WTC11 (cell line): ENCODE results near the gene LHX3. TPM values are rescaled to one million over a fixed set of nuclear protein-coding genes. Genes with fewer than 3 reads are reported as not detected.

Experiments used
- ATAC-seq: fragments of 200-7000 bp; cut with Tn5 transposase; 2 replicates; pipeline ENCODE4 v1.10.0; 2021; ENCODE audit warnings: mild to moderate bottlenecking, moderate library complexity
- CTCF ChIA-PET: fragments of 300-600 bp; sonication (Branson Sonifier 250); formaldehyde crosslinking; loops from one replicate; lab custom pipeline; 2021; ENCODE audit warnings: antibody characterized with exemption; lab: Charles Lee
- POLR2A ChIA-PET: fragments of 350-600 bp; sonication (Branson Sonifier 250); formaldehyde crosslinking; loops from one replicate; lab custom pipeline; 2021; ENCODE audit warnings: antibody characterized with exemption; lab: Charles Lee
- DNase-seq: peaks from one replicate; pipeline ENCODE4 v3.0.0; 2021; ENCODE audit warnings: low spot score
- H3K27ac Mint-ChIP-seq: 2 replicates; pipeline ENCODE4 v1.8.0; 2021; ENCODE audit warnings: mixed read lengths
- H3K27me3 Mint-ChIP-seq: 2 replicates; pipeline ENCODE4 v1.8.0; 2021; ENCODE audit warnings: low read depth, mild to moderate bottlenecking, moderate library complexity, mixed read lengths
- H3K36me3 Mint-ChIP-seq: 2 replicates; pipeline ENCODE4 v1.8.0; 2021; ENCODE audit warnings: mixed read lengths
- H3K4me1 Mint-ChIP-seq: 2 replicates; pipeline ENCODE4 v1.8.0; 2022; ENCODE audit warnings: mixed read lengths
- H3K4me3 Mint-ChIP-seq: 2 replicates; pipeline ENCODE4 v1.8.0; 2021; ENCODE audit warnings: mild to moderate bottlenecking, moderate library complexity, mixed read lengths
- H3K9me3 Mint-ChIP-seq: 2 replicates; pipeline ENCODE4 v1.8.0; 2021; ENCODE audit warnings: mixed read lengths
- ATF1 ChIP-seq: sonication (generic); formaldehyde crosslinking; IDR thresholded peaks from 2 replicates; pipeline ENCODE4 v1.8.1; 2023; ENCODE audit warnings: mild to moderate bottlenecking, moderate library complexity, missing genetic modification reagents
- ATF2 ChIP-seq: sonication (generic); formaldehyde crosslinking; IDR thresholded peaks from 2 replicates; pipeline ENCODE4 v1.8.1; 2022; ENCODE audit warnings: low read depth, missing genetic modification reagents, borderline replicate concordance
- CTCF ChIP-seq: fragments of 200-600 bp; IDR thresholded peaks from 2 replicates; pipeline ENCODE4 v1.8.0; 2022; ENCODE audit warnings: antibody characterized with exemption
- ESRRA ChIP-seq: sonication (generic); formaldehyde crosslinking; IDR thresholded peaks from 2 replicates; pipeline ENCODE4 v1.8.1; 2022; ENCODE audit warnings: mild to moderate bottlenecking, missing genetic modification reagents, borderline replicate concordance
- ETV6 ChIP-seq: sonication (generic); formaldehyde crosslinking; IDR thresholded peaks from 2 replicates; pipeline ENCODE4 v1.8.1; 2022; ENCODE audit warnings: mild to moderate bottlenecking, missing genetic modification reagents
- GRHL2 ChIP-seq: fragments of 250-450 bp; sonication (Bioruptor Pico); IDR thresholded peaks from 2 replicates; pipeline ENCODE4 v1.8.0; 2022; ENCODE audit warnings: mild to moderate bottlenecking, moderate library complexity; ENCODE audit not compliant: insufficient replicate concordance, severe bottlenecking
- GTF2I ChIP-seq: fragments of 250-450 bp; sonication (Bioruptor Pico); conservative IDR thresholded peaks from 2 replicates; pipeline ENCODE4 v1.4.0; 2021; ENCODE audit warnings: mild to moderate bottlenecking
- IRF2 ChIP-seq: sonication (generic); formaldehyde crosslinking; IDR thresholded peaks from 2 replicates; pipeline ENCODE4 v1.8.0; 2022; ENCODE audit warnings: low read depth, missing genetic modification reagents, borderline replicate concordance
- MYBL2 ChIP-seq: sonication (generic); formaldehyde crosslinking; IDR thresholded peaks from 2 replicates; pipeline ENCODE4 v1.8.1; 2023; ENCODE audit warnings: mild to moderate bottlenecking, moderate library complexity, missing genetic modification reagents
- NFE2L1 ChIP-seq: sonication (generic); formaldehyde crosslinking; IDR thresholded peaks from 2 replicates; pipeline ENCODE4 v1.8.1; 2023; ENCODE audit warnings: missing genetic modification reagents
- NFYB ChIP-seq: sonication (generic); formaldehyde crosslinking; conservative IDR thresholded peaks from 2 replicates; pipeline ENCODE4 v1.8.0; 2022; ENCODE audit warnings: low read depth, missing genetic modification reagents
- NR2C2 ChIP-seq: sonication (generic); formaldehyde crosslinking; IDR thresholded peaks from 2 replicates; pipeline ENCODE4 v1.8.0; 2022; ENCODE audit warnings: mild to moderate bottlenecking, missing genetic modification reagents
- RELA ChIP-seq: sonication (generic); formaldehyde crosslinking; IDR thresholded peaks from 2 replicates; pipeline ENCODE4 v1.8.1; 2022; ENCODE audit warnings: missing genetic modification reagents, mild to moderate bottlenecking, borderline replicate concordance
- SMAD3 ChIP-seq: sonication (generic); formaldehyde crosslinking; IDR thresholded peaks from 2 replicates; pipeline ENCODE4 v1.8.0; 2022; ENCODE audit warnings: missing genetic modification reagents, mild to moderate bottlenecking, borderline replicate concordance
- SMAD4 ChIP-seq: sonication (generic); formaldehyde crosslinking; IDR thresholded peaks from 2 replicates; pipeline ENCODE4 v1.8.0; 2022; ENCODE audit warnings: mild to moderate bottlenecking, missing genetic modification reagents
- TCF7 ChIP-seq: sonication (generic); formaldehyde crosslinking; IDR thresholded peaks from 2 replicates; pipeline ENCODE4 v1.8.0; 2022; ENCODE audit warnings: mild to moderate bottlenecking, low read depth, missing genetic modification reagents, moderate library complexity
- TEAD1 ChIP-seq: sonication (generic); formaldehyde crosslinking; IDR thresholded peaks from 2 replicates; pipeline ENCODE4 v1.8.0; 2022; ENCODE audit warnings: mild to moderate bottlenecking, missing genetic modification reagents
- TEAD4 ChIP-seq: sonication (generic); formaldehyde crosslinking; IDR thresholded peaks from 2 replicates; pipeline ENCODE4 v1.8.0; 2022; ENCODE audit warnings: mild to moderate bottlenecking, missing genetic modification reagents
- ZNF138 ChIP-seq: sonication (generic); formaldehyde crosslinking; conservative IDR thresholded peaks from 2 replicates; pipeline ENCODE4 v1.8.1; 2022; ENCODE audit warnings: mild to moderate bottlenecking, moderate library complexity, missing genetic modification reagents
- ZNF219 ChIP-seq: sonication (generic); formaldehyde crosslinking; IDR thresholded peaks from 2 replicates; pipeline ENCODE4 v1.8.0; 2023; ENCODE audit warnings: missing genetic modification reagents, mild to moderate bottlenecking, borderline replicate concordance
- ZNF232 ChIP-seq: sonication (generic); formaldehyde crosslinking; IDR thresholded peaks from 2 replicates; pipeline ENCODE4 v1.8.0; 2022; ENCODE audit warnings: mild to moderate bottlenecking, missing genetic modification reagents
- ZNF416 ChIP-seq: fragments of 250-450 bp; sonication (Bioruptor Pico); IDR thresholded peaks from 2 replicates; pipeline ENCODE4 v1.9.0; 2021; ENCODE audit warnings: mild to moderate bottlenecking, inconsistent platforms
- total RNA-seq: library from RNA; stranded (reverse); gene quantifications from 3 replicates; pipeline ENCODE4 v1.2.3, GENCODE V29; 2021
- TF ChIP-seq, protein P1 (sequence below): fragments of 250-450 bp; sonication (Bioruptor Pico); IDR thresholded peaks from 2 replicates; pipeline ENCODE4 v2.1.2; 2022; ENCODE audit warnings: mild to moderate bottlenecking, moderate library complexity
- TF ChIP-seq, protein P2 (sequence below): sonication (generic); formaldehyde crosslinking; IDR thresholded peaks from 2 replicates; pipeline ENCODE4 v1.8.1; 2023; ENCODE audit warnings: mild to moderate bottlenecking, missing genetic modification reagents
- TF ChIP-seq, protein P3 (sequence below): sonication (generic); formaldehyde crosslinking; IDR thresholded peaks from 2 replicates; pipeline ENCODE4 v1.8.1; 2022; ENCODE audit warnings: missing genetic modification reagents, borderline replicate concordance

LHX3 gene
- total RNA-seq, 1 experiment from 2014 or later = not detected

DNA sequence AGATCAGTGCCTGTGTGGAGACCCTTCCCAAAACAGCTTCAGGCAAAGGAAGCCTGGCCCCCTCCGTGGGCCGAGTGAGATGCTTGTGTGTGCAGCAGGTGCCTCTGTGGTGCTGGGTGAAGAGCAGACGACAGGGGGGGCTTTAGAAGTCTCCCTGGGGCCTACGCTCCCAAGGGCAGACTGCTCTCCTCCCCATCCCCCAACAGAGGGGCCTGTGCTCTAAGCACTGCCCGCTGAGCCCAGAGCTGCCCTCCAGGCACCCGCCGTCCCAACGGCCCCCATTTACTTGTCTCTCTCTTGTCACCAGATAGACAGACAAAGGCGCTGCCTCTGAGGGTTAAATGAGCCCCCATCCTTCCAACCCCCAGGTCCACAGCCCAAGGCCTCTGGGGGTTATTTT, 2.7 kb upstream of the LHX3 start (continued):
- no peak for TF ChIP-seq CTCF
- no peak for TF ChIP-seq TCF7 (CRISPR knock-in tag)
- TF ChIP-seq NFYB (CRISPR knock-in tag) = no peak
- TF ChIP-seq ATF2 (CRISPR knock-in tag) = no peak
- TF ChIP-seq, protein P1, sequence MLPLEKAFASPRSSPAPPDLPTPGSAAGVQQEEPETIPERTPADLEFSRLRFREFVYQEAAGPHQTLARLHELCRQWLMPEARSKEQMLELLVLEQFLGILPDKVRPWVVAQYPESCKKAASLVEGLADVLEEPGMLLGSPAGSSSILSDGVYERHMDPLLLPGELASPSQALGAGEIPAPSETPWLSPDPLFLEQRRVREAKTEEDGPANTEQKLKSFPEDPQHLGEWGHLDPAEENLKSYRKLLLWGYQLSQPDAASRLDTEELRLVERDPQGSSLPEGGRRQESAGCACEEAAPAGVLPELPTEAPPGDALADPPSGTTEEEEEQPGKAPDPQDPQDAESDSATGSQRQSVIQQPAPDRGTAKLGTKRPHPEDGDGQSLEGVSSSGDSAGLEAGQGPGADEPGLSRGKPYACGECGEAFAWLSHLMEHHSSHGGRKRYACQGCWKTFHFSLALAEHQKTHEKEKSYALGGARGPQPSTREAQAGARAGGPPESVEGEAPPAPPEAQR = no peak
- no peak for TF ChIP-seq ETV6 (CRISPR knock-in tag)
- TF ChIP-seq IRF2 (CRISPR knock-in tag) = no peak
- TF ChIP-seq MYBL2 (CRISPR knock-in tag) = no peak
- TF ChIP-seq SMAD4 (CRISPR knock-in tag) = no peak
- no peak for TF ChIP-seq ZNF416

GRCh38 chr9:136206602-136207275, 1.8 kb upstream of the LHX3 start:
- DNase-seq (no peak), ATAC-seq (no peak)
- peaks cover 9% of the 10 kb centered on the region; the same call in 1 of the 2 replicates for H3K36me3 Mint-ChIP-seq
- TF ChIP-seq TEAD4 (CRISPR knock-in tag) (no peak), GRHL2 (CRISPR knock-in tag) (no peak), ESRRA (CRISPR knock-in tag) (no peak)
- TF ChIP-seq, protein P2, sequence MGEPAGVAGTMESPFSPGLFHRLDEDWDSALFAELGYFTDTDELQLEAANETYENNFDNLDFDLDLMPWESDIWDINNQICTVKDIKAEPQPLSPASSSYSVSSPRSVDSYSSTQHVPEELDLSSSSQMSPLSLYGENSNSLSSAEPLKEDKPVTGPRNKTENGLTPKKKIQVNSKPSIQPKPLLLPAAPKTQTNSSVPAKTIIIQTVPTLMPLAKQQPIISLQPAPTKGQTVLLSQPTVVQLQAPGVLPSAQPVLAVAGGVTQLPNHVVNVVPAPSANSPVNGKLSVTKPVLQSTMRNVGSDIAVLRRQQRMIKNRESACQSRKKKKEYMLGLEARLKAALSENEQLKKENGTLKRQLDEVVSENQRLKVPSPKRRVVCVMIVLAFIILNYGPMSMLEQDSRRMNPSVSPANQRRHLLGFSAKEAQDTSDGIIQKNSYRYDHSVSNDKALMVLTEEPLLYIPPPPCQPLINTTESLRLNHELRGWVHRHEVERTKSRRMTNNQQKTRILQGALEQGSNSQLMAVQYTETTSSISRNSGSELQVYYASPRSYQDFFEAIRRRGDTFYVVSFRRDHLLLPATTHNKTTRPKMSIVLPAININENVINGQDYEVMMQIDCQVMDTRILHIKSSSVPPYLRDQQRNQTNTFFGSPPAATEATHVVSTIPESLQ (CRISPR knock-in tag) = no peak
- H3K27me3 Mint-ChIP-seq = peaks cover 45% of the 10 kb centered on the region
- H3K4me1 Mint-ChIP-seq = no peaks in the 10 kb centered on the region
- CTCF ChIA-PET = interaction anchor here (0.6 to 2.2 kb wide), 3 partner anchors 10 to 36 kb away, joined by 3 to 6 read pairs (median 4); no protein-coding TSS in a partner anchor
- no peaks in the 10 kb centered on the region for H3K9me3 Mint-ChIP-seq
- H3K27ac Mint-ChIP-seq = no peak overlapping the region; the same call in 1 of the 2 replicates
- POLR2A ChIA-PET = no interaction called here
- no peak overlapping the region for H3K4me3 Mint-ChIP-seq

- Mint-ChIP-seq H3K4me3 (no peak overlapping the region), H3K4me1 (no peaks in the 10 kb centered on the region), H3K27me3 (peaks cover 56% of the 10 kb centered on the region), H3K27ac (no peak overlapping the region), H3K9me3 (no peaks in the 10 kb centered on the region), H3K36me3 (peaks cover 9% of the 10 kb centered on the region; the same call in 1 of the 2 replicates)
- DNase-seq (no peak), ATAC-seq (no peak)
- CTCF ChIA-PET = interaction anchor here (0.7 to 4.4 kb wide), 6 partner anchors 9 to 134 kb away, joined by 3 to 24 read pairs (median 4); no protein-coding TSS in a partner anchor
- POLR2A ChIA-PET = no interaction called here
- TF ChIP-seq ZNF138 (no peak), ZNF219 (CRISPR knock-in tag) (no peak), RELA (CRISPR knock-in tag) (no peak), ATF1 (no peak), SMAD3 (no peak), NFE2L1 (no peak), NR2C2 (no peak), ZNF232 (CRISPR knock-in tag) (no peak), TEAD1 (CRISPR knock-in tag) (no peak), GTF2I (no peak), ETV6 (CRISPR knock-in tag) (no peak)
- TF ChIP-seq, protein P3, sequence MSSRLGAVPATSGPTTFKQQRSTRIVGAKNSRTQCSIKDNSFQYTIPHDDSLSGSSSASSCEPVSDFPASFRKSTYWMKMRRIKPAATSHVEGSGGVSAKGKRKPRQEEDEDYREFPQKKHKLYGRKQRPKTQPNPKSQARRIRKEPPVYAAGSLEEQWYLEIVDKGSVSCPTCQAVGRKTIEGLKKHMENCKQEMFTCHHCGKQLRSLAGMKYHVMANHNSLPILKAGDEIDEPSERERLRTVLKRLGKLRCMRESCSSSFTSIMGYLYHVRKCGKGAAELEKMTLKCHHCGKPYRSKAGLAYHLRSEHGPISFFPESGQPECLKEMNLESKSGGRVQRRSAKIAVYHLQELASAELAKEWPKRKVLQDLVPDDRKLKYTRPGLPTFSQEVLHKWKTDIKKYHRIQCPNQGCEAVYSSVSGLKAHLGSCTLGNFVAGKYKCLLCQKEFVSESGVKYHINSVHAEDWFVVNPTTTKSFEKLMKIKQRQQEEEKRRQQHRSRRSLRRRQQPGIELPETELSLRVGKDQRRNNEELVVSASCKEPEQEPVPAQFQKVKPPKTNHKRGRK = no peak
Observed at GRCh38 chr9:136205707-136205992, 722 bp upstream of the LHX3 start.
